Measurements from ENCODE around the gene AGAP1. TPM values are rescaled to one million over a fixed set of nuclear protein-coding genes. Genes with fewer than 3 reads are reported as not detected.

AGAP1 gene
- total RNA-seq, 4 donors from 2014 or later = 33.7 to 39.9 (median 35.6) TPM

- no peak for DNase-seq (ENCODE audit: low spot score in 2 of 2)
- H3K4me3 ChIP-seq = no peak overlapping the region
- peaks cover 0 to 24% (median 0%) of the 10 kb centered on the region in 4 donors for H3K4me1 ChIP-seq
- no peak overlapping the region for H3K27ac ChIP-seq
- no peak for TF ChIP-seq POLR2A (IDR thresholded peaks at IDR 0.05)
- TF ChIP-seq EP300 (IDR thresholded peaks at IDR 0.05) = no peak
- TF ChIP-seq CTCF (IDR thresholded peaks at IDR 0.05) = no peak
- H3K36me3 ChIP-seq = no peaks in the 10 kb centered on the region
- H3K27me3 ChIP-seq = no peaks in the 10 kb centered on the region
- no peaks in the 10 kb centered on the region for H3K9me3 ChIP-seq
- 90 to 97% methylated on average over 5 of the region's 5 CpGs for WGBS, 2 donors
These were observed 615.2 kb downstream of the AGAP1 start for GRCh38 chr2:236109061-236109460.

DNA sequence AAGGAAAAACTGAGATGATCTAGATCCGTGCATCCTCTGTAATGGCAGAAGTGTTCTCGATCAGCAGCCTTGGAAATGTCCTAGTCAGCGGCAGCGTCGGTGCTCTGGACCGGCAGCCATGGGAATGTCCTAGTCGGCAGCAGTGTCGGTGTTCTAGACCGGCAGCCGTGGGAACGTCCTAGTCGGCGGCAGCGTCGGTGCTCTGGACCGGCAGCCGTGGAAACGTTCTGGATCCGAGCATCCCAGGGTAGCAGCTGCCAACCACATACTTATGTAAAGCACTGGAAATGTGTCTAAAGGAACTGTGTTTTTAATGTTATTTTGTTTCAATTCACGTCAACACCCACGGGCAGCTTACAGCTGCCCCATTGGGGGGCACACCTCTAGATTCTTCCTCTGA, 615.6 kb downstream of the AGAP1 start:
- H3K36me3 ChIP-seq = no peaks in the 10 kb centered on the region
- 94 to 95% methylated on average over 21 of the region's 21 CpGs for WGBS, 2 donors
- H3K4me1 ChIP-seq = peaks cover 0 to 24% (median 0%) of the 10 kb centered on the region in 4 donors
- no peak overlapping the region for H3K27ac ChIP-seq
- H3K4me3 ChIP-seq = no peak overlapping the region
- H3K9me3 ChIP-seq = no peaks in the 10 kb centered on the region
- TF ChIP-seq EP300 (IDR thresholded peaks at IDR 0.05) = no peak
- TF ChIP-seq POLR2A (IDR thresholded peaks at IDR 0.05) = no peak
- TF ChIP-seq CTCF (IDR thresholded peaks at IDR 0.05) = no peak
- DNase-seq (ENCODE audit: low spot score in 2 of 2) = no peak
- no peaks in the 10 kb centered on the region for H3K27me3 ChIP-seq

- no peaks in the 10 kb centered on the region for H3K36me3 ChIP-seq
- no peaks in the 10 kb centered on the region for H3K9me3 ChIP-seq
- no peak for DNase-seq (ENCODE audit: low spot score in 2 of 2)
- TF ChIP-seq POLR2A (IDR thresholded peaks at IDR 0.05) (no peak), EP300 (IDR thresholded peaks at IDR 0.05) (no peak), CTCF (IDR thresholded peaks at IDR 0.05) (no peak)
- peaks cover 0 to 17% (median 0%) of the 10 kb centered on the region in 4 donors for H3K4me1 ChIP-seq
- H3K27me3 ChIP-seq = no peaks in the 10 kb centered on the region
- 80 to 84% methylated on average over 14 of the region's 14 CpGs for WGBS, 2 donors
- no peak overlapping the region for H3K4me3 ChIP-seq
- no peak overlapping the region for H3K27ac ChIP-seq
These were observed 618.6 kb downstream of the AGAP1 start for GRCh38 chr2:236112466-236112865.

DNA sequence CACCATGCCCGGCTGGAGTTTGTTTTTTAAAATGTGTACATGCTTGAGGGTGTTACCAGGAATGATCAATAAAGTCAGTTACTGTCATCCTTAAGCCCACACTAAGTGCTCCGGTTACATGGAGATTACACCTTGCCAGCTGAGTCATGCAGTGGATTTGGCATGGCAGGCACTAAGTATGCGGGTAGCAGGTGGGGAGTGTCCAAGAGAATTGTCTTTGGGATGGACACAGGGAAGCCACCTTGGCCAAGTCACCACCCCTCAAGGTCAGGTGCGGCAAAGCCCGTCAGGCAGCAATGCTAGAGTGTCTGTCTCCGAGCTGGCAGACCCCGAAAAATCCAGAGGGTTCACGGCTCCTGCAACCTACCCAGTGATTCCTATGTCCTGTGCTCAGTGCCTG, 619.6 kb downstream of the AGAP1 start:
- Histone ChIP-seq H3K9me3 (no peaks in the 10 kb centered on the region), H3K27ac (no peak overlapping the region), H3K27me3 (no peaks in the 10 kb centered on the region), H3K36me3 (no peaks in the 10 kb centered on the region), H3K4me1 (peaks cover 0 to 14% (median 0%) of the 10 kb centered on the region in 4 donors), H3K4me3 (no peak overlapping the region)
- TF ChIP-seq POLR2A (IDR thresholded peaks at IDR 0.05) (no peak), CTCF (IDR thresholded peaks at IDR 0.05) (no peak), EP300 (IDR thresholded peaks at IDR 0.05) (no peak)
- DNase-seq (ENCODE audit: low spot score in 2 of 2) = no peak
- WGBS, 2 donors = 96% methylated on average over 8 of the region's 8 CpGs

DNA sequence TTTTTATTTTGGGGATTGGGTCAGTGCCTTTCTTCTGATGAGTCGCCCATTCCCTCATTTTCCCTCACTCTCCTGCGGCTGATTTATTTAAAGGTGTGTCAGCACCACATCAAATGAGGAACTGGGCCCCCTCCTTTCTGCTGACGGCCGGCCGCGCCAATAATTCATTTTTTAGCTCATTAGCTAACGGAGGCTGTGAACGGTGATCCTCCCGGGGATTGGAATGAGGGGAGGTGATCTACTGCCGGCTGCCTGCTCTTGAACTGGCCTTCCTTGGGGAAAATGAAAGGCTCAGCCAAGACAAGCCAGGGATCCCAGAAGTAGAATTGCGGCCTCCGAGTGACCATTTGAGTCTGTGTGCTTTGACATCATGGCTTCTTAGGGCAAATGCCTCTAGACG, 620.1 kb downstream of the AGAP1 start:
- Histone ChIP-seq H3K36me3 (no peaks in the 10 kb centered on the region), H3K9me3 (no peaks in the 10 kb centered on the region), H3K4me3 (no peak overlapping the region), H3K4me1 (peaks cover 0 to 9% (median 0%) of the 10 kb centered on the region in 4 donors), H3K27ac (no peak overlapping the region), H3K27me3 (no peaks in the 10 kb centered on the region)
- no peak for DNase-seq (ENCODE audit: low spot score in 2 of 2)
- TF ChIP-seq CTCF (IDR thresholded peaks at IDR 0.05) (no peak), EP300 (IDR thresholded peaks at IDR 0.05) (no peak), POLR2A (IDR thresholded peaks at IDR 0.05) (no peak)
- 85 to 87% methylated on average over 13 of the region's 13 CpGs for WGBS, 2 donors
